ENCODE data around the gene CCL18.

DNA sequence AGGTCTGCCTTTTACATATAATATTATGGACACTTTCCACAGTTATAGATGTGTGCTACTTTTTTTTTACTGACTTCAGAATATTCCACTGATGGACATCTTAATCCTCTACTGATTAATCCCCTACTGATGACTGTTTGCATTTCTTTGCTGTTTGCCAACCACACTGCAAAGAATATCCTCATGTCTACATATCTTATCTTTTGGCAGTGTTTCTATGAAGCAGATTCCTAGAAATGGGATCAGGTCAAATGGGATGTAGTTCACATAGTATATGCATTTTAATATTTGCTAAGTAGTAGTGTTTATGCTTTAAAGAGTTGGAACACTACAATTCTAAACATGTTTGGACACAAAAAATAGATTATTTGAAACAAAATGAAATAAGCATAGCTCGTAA, 22.7 kb downstream of the CCL18 start:
- TF ChIP-seq YY1 (IDR thresholded peaks at IDR 0.05; ENCODE audit: insufficient read depth, insufficient read length) (no peak), ZNF274 (IDR thresholded peaks at IDR 0.05; ENCODE audit: low read depth, low read length) (no peak), SUZ12 (IDR thresholded peaks at IDR 0.05; ENCODE audit: extremely low read depth, insufficient read depth, insufficient read length) (no peak)
